Esophagus muscularis mucosa (tissue), 4 donors: Measurements from ENCODE around the gene C3orf22. TPM values are rescaled to one million over a fixed set of nuclear protein-coding genes. Genes with fewer than 3 reads are reported as not detected.

Experiments
- DNase-seq: peaks from one replicate; pipeline ENCODE4 v3.0.0-alpha.2; 2017; ENCODE audit errors: extremely low spot score
- H3K27ac ChIP-seq, 4 donors: fragments of 200-600 bp; sonication (generic); replicated peaks in 1 of 4; 1 replicate in 3 of 4; 2 replicates in 1 of 4; pipeline ENCODE4 v1.5.1; 2016 to 2019; ENCODE audit warnings: mild to moderate bottlenecking in 1 of 4
- H3K27me3 ChIP-seq, 4 donors: fragments of 200-600 bp; sonication (generic); one replicate each; pipeline versions ENCODE4 v1.5.1 to v1.6.0; 2016 to 2019
- H3K36me3 ChIP-seq, 4 donors: fragments of 200-600 bp; sonication (generic); one replicate each; pipeline ENCODE4 v1.5.1; 2016 to 2019
- H3K4me1 ChIP-seq, 4 donors: fragments of 200-600 bp; sonication (generic); one replicate each; pipeline ENCODE4 v1.5.1; 2016 to 2019
- H3K4me3 ChIP-seq, 4 donors: fragments of 200-600 bp; sonication (generic); 1 replicate in 2 of 4; 2 replicates in 2 of 4; pipeline ENCODE4 v1.5.1; 2016 to 2019; ENCODE audit warnings: mild to moderate bottlenecking in 4 of 4, moderate library complexity in 1 of 4
- H3K9me3 ChIP-seq, 4 donors: fragments of 200-600 bp; sonication (generic); 1 replicate in 3 of 4; 2 replicates in 1 of 4; pipeline ENCODE4 v1.5.1; 2016 to 2019
- CTCF ChIP-seq, 3 experiments: fragments of 200-600 bp in 2 of 3; fragments of 450-650 bp in 1 of 3; sonication (generic) in 2 of 3; IDR thresholded peaks; one replicate each; pipeline ENCODE4 v1.5.1; 2017 to 2019; ENCODE audit warnings: antibody characterized with exemption in 3 of 3, mild to moderate bottlenecking in 2 of 3, moderate library complexity in 1 of 3
- EP300 ChIP-seq: sonication (generic); formaldehyde crosslinking; IDR thresholded peaks from one replicate; pipeline ENCODE4 v1.6.1; 2017; ENCODE audit warnings: antibody characterized with exemption
- POLR2A ChIP-seq: fragments of 450-650 bp; IDR thresholded peaks from one replicate; pipeline ENCODE4 v1.6.1; 2017; ENCODE audit warnings: antibody characterized with exemption, moderate library complexity, mild to moderate bottlenecking, low read depth
- POLR2AphosphoS5 ChIP-seq, 2 donors: sonication (generic); formaldehyde crosslinking; IDR thresholded peaks; one replicate each; pipeline ENCODE4 v1.6.1; 2017; ENCODE audit warnings: antibody characterized with exemption in 2 of 2
- WGBS: methylation state at CpG from one replicate; pipeline ENCODE4 v1.1.5; 2018; 5-methylcytosine and 5-hydroxymethylcytosine counted together
- intact Hi-C: fragments of 100-400 bp; cut with DNase I; formaldehyde crosslinking; loops from one replicate; pipeline ENCODE4 v1.15.1; 2023
- total RNA-seq, 4 donors: library from RNA; depleted of rRNA; stranded (reverse); fragments of >200 nt; gene quantifications; one replicate each; pipeline versions ENCODE4 v1.1.0 to v1.2.1, GENCODE V29; 2016

Gene C3orf22
- total RNA-seq, 4 donors from 2014 or later, result not detected

- WGBS, result 54% methylated on average over 24 of the region's 24 CpGs
- Histone ChIP-seq H3K4me1 (peaks cover 5 to 14% (median 9%) of the 10 kb centered on the region in 4 donors), H3K27ac (no peak overlapping the region), H3K9me3 (no peaks in the 10 kb centered on the region), H3K27me3 (peaks cover 0 to 80% (median 9%) of the 10 kb centered on the region in 4 donors), H3K36me3 (no peaks in the 10 kb centered on the region), H3K4me3 (no peak overlapping the region)
- no peak for DNase-seq
- intact Hi-C loops, result no loop called here
- TF ChIP-seq POLR2AphosphoS5 (IDR thresholded peaks at IDR 0.05) (no peak), EP300 (no peak), CTCF (IDR thresholded peaks at IDR 0.05) (no peak), POLR2A (no peak)
Observed at GRCh38 chr3:126540951-126541627, 17.6 kb downstream of the C3orf22 start.

- intact Hi-C loops, result no loop called here
- no peak for DNase-seq
- no peaks in the 10 kb centered on the region for H3K9me3 ChIP-seq
- no peak for TF ChIP-seq EP300
- TF ChIP-seq POLR2AphosphoS5 (IDR thresholded peaks at IDR 0.05), result no peak
- TF ChIP-seq POLR2A, result no peak
- H3K27ac ChIP-seq, result no peak overlapping the region
- H3K4me1 ChIP-seq, result peaks cover 5 to 14% (median 9%) of the 10 kb centered on the region in 4 donors
- 40% methylated on average over 9 of the region's 9 CpGs for WGBS
- H3K27me3 ChIP-seq, result peaks cover 0 to 81% (median 9%) of the 10 kb centered on the region in 4 donors
- no peaks in the 10 kb centered on the region for H3K36me3 ChIP-seq
- H3K4me3 ChIP-seq, result no peak overlapping the region
Observed at GRCh38 chr3:126540342-126540849, 18.3 kb downstream of the C3orf22 start.

- Histone ChIP-seq H3K4me1 (peaks cover 5 to 14% (median 9%) of the 10 kb centered on the region in 4 donors), H3K4me3 (no peak overlapping the region), H3K36me3 (no peaks in the 10 kb centered on the region), H3K27me3 (peaks cover 0 to 87% (median 9%) of the 10 kb centered on the region in 4 donors), H3K27ac (no peak overlapping the region), H3K9me3 (no peaks in the 10 kb centered on the region)
- DNase-seq, result no peak
- intact Hi-C loops, result no loop called here
- TF ChIP-seq POLR2AphosphoS5 (IDR thresholded peaks at IDR 0.05), result no peak
- no peak for TF ChIP-seq EP300
- TF ChIP-seq POLR2A, result no peak
- TF ChIP-seq CTCF (IDR thresholded peaks at IDR 0.05), result no peak
- WGBS, result 95% methylated on average over 10 of the region's 10 CpGs
Observed at GRCh38 chr3:126539558-126540250, 19.0 kb downstream of the C3orf22 start.

- no peak for TF ChIP-seq POLR2AphosphoS5 (IDR thresholded peaks at IDR 0.05)
- TF ChIP-seq CTCF (IDR thresholded peaks at IDR 0.05), result no peak
- no peak for TF ChIP-seq POLR2A
- no peak for TF ChIP-seq EP300
- H3K4me3 ChIP-seq, result no peak overlapping the region
- no peak for DNase-seq
- no peaks in the 10 kb centered on the region for H3K9me3 ChIP-seq
- peaks cover 0 to 83% (median 9%) of the 10 kb centered on the region in 4 donors for H3K27me3 ChIP-seq
- 48% methylated on average over 5 of the region's 5 CpGs for WGBS
- peaks cover 5 to 14% (median 9%) of the 10 kb centered on the region in 4 donors for H3K4me1 ChIP-seq
- H3K27ac ChIP-seq, result no peak overlapping the region
- intact Hi-C loops, result no loop called here
- no peaks in the 10 kb centered on the region for H3K36me3 ChIP-seq
Observed at GRCh38 chr3:126538966-126539365, 19.8 kb downstream of the C3orf22 start.

GRCh38 chr3:126538316-126538715 is 20.4 kb downstream of the C3orf22 start:
- Histone ChIP-seq H3K9me3 (no peaks in the 10 kb centered on the region), H3K4me3 (no peak overlapping the region), H3K4me1 (peaks cover 5 to 14% (median 9%) of the 10 kb centered on the region in 4 donors), H3K36me3 (no peaks in the 10 kb centered on the region), H3K27ac (no peak overlapping the region), H3K27me3 (peaks cover 0 to 76% (median 9%) of the 10 kb centered on the region in 4 donors)
- no peak for DNase-seq
- 84% methylated on average over 2 of the region's 9 CpGs for WGBS
- intact Hi-C loops, result no loop called here
- TF ChIP-seq POLR2A, result no peak
- TF ChIP-seq POLR2AphosphoS5 (IDR thresholded peaks at IDR 0.05), result no peak
- no peak for TF ChIP-seq EP300
- TF ChIP-seq CTCF (IDR thresholded peaks at IDR 0.05), result no peak
